Vagina (tissue), 2 donors: ENCODE results near the gene SEPHS1. TPM values are rescaled to one million over a fixed set of nuclear protein-coding genes. Genes with fewer than 3 reads are reported as not detected.

Experiments used
- DNase-seq, 2 donors: peaks; one replicate each; pipeline ENCODE4 v3.0.0-alpha.2; 2017; ENCODE audit errors: extremely low spot score in 2 of 2
- H3K27ac ChIP-seq: fragments of 200-600 bp; sonication (generic); one replicate; pipeline ENCODE4 v1.5.1; 2019
- H3K27me3 ChIP-seq: fragments of 200-600 bp; sonication (generic); one replicate; pipeline ENCODE4 v1.5.1; 2019
- H3K36me3 ChIP-seq, 2 donors: fragments of 200-600 bp; sonication (generic); one replicate each; pipeline ENCODE4 v1.5.1; 2017 to 2019
- H3K4me1 ChIP-seq: fragments of 200-600 bp; sonication (generic); one replicate; pipeline ENCODE4 v1.5.1; 2019
- H3K4me3 ChIP-seq, 2 donors: fragments of 200-600 bp; sonication (generic); 1 replicate in 1 of 2; 2 replicates in 1 of 2; pipeline ENCODE4 v1.5.1; 2016 to 2019
- H3K9me3 ChIP-seq: fragments of 200-600 bp; sonication (generic); one replicate; pipeline ENCODE4 v1.5.1; 2019
- POLR2A ChIP-seq, 2 donors: fragments of 450-650 bp; IDR thresholded peaks; one replicate each; pipeline ENCODE4 v1.6.1; 2017; ENCODE audit warnings: antibody characterized with exemption in 2 of 2, mild to moderate bottlenecking in 2 of 2, moderate library complexity in 2 of 2
- POLR2AphosphoS5 ChIP-seq, 2 donors: sonication (generic); formaldehyde crosslinking; IDR thresholded peaks; one replicate each; pipeline ENCODE4 v1.9.0; 2017; ENCODE audit warnings: antibody characterized with exemption in 2 of 2, mild to moderate bottlenecking in 2 of 2, low read depth in 1 of 2; ENCODE audit not compliant: insufficient read depth in 1 of 2
- intact Hi-C: fragments of 100-400 bp; cut with DNase I; formaldehyde crosslinking; loops from one replicate; pipeline ENCODE4 v1.15.1; 2023
- total RNA-seq: library from RNA; depleted of rRNA; stranded (reverse); fragments of >200 nt; gene quantifications from one replicate; pipeline ENCODE4 v1.2.3, GENCODE V29; 2016
- TF ChIP-seq, protein P1 (sequence below), 3 experiments: fragments of 450-650 bp in 2 of 3; fragments of 200-600 bp in 1 of 3; sonication (generic) in 1 of 3; IDR thresholded peaks; one replicate each; pipeline ENCODE4 v1.5.1; 2017 to 2019; ENCODE audit warnings: antibody characterized with exemption in 3 of 3, mild to moderate bottlenecking in 2 of 3, moderate library complexity in 2 of 3

Gene SEPHS1
- total RNA-seq, 1 donor from 2014 or later, result 26.8 TPM

DNA sequence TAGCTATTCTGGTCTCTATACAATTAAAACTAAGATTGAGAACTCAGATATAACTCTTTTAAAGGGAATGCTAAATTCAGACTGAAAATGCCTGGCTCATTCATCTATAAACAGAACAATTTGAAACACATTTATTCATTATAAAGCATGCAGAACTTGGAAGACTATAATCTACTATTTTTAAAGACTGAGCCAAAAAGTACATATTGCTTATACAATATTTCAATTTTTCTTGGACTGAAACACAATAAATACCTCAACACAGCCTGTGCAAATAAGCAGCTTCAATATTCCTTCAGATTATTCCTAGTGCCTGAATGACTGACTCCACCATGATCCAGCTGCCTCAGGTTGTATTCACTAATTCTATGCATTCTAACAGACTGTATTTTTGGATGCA, 32.7 kb downstream of the SEPHS1 start:
- no peak for TF ChIP-seq POLR2A (IDR thresholded peaks at IDR 0.05)
- TF ChIP-seq POLR2AphosphoS5 (IDR thresholded peaks at IDR 0.05; ENCODE audit: insufficient read depth in 1 of 2, low read depth in 1 of 2), result no peak
- TF ChIP-seq, protein P1, sequence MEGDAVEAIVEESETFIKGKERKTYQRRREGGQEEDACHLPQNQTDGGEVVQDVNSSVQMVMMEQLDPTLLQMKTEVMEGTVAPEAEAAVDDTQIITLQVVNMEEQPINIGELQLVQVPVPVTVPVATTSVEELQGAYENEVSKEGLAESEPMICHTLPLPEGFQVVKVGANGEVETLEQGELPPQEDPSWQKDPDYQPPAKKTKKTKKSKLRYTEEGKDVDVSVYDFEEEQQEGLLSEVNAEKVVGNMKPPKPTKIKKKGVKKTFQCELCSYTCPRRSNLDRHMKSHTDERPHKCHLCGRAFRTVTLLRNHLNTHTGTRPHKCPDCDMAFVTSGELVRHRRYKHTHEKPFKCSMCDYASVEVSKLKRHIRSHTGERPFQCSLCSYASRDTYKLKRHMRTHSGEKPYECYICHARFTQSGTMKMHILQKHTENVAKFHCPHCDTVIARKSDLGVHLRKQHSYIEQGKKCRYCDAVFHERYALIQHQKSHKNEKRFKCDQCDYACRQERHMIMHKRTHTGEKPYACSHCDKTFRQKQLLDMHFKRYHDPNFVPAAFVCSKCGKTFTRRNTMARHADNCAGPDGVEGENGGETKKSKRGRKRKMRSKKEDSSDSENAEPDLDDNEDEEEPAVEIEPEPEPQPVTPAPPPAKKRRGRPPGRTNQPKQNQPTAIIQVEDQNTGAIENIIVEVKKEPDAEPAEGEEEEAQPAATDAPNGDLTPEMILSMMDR (IDR thresholded peaks at IDR 0.05), result no peak
- H3K9me3 ChIP-seq, result no peaks in the 10 kb centered on the region
- H3K4me3 ChIP-seq, result no peak overlapping the region
- intact Hi-C loops, result no loop called here
- no peak for DNase-seq
- H3K4me1 ChIP-seq, result no peaks in the 10 kb centered on the region
- no peaks in the 10 kb centered on the region for H3K27me3 ChIP-seq
- H3K27ac ChIP-seq, result no peak overlapping the region
- peaks cover 0 to 17% of the 10 kb centered on the region in 2 donors for H3K36me3 ChIP-seq

DNA sequence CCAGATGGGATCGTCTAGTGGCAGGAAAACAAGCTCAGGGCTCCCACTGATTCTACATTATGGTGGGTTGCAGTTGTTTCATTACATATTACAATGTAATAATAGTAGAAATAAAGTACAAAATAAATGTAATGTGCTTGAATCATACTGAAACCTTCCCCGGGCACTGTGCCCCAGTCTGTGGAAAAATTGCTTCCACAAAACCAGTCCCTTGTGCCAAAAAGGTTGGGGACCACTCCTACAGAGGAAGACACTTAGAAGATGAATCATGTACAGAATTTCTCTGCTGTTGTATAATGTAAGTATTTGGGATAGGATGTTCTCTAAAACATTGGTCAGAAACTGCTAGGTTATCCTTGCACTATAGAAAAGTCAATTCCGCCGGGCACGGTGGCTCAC, 36.9 kb downstream of the SEPHS1 start:
- Histone ChIP-seq H3K9me3 (no peaks in the 10 kb centered on the region), H3K27me3 (no peaks in the 10 kb centered on the region), H3K36me3 (no peaks in the 10 kb centered on the region), H3K27ac (no peak overlapping the region), H3K4me3 (no peak overlapping the region), H3K4me1 (no peaks in the 10 kb centered on the region)
- TF ChIP-seq, protein P1 (IDR thresholded peaks at IDR 0.05), result no peak
- no peak for TF ChIP-seq POLR2A (IDR thresholded peaks at IDR 0.05)
- no peak for TF ChIP-seq POLR2AphosphoS5 (IDR thresholded peaks at IDR 0.05; ENCODE audit: insufficient read depth in 1 of 2, low read depth in 1 of 2)
- intact Hi-C loops, result no loop called here
- DNase-seq, result no peak

DNA sequence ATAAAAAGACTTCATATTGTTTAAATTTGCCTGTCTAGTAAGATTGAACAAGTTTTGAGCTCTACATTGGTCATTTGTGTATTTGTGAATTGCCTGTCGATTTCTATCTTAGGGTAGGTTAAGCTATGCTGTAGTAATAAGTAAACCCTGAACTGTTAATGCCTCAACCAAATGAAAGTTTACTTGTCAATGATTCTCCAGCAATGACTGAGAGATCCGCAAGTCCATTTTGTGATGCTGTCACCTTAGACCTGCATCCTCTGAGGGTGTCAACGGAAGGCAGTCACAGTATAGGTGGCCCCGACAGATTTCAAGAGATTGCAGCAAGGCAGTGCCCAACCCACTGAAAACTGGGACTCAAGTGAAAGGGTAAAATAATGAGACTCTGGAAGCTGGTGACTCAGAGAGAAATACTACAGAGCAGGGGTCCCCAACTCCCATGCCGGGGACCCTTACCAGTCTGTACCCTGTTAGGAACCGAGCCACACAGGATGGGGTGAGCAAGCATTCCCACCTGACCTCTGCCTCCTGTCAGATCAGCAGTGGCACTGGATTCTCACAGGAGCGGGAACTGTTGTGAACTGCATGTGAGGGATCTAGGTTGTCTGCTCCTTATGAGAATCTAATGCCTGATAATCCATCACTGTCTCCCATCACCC, 37.4 kb downstream of the SEPHS1 start:
- no peaks in the 10 kb centered on the region for H3K36me3 ChIP-seq
- H3K27ac ChIP-seq, result no peak overlapping the region
- H3K4me1 ChIP-seq, result no peaks in the 10 kb centered on the region
- H3K27me3 ChIP-seq, result no peaks in the 10 kb centered on the region
- DNase-seq, result no peak
- TF ChIP-seq, protein P1 (IDR thresholded peaks at IDR 0.05), result no peak
- no peak for TF ChIP-seq POLR2AphosphoS5 (IDR thresholded peaks at IDR 0.05; ENCODE audit: insufficient read depth in 1 of 2, low read depth in 1 of 2)
- no peak for TF ChIP-seq POLR2A (IDR thresholded peaks at IDR 0.05)
- intact Hi-C loops, result no loop called here
- no peaks in the 10 kb centered on the region for H3K9me3 ChIP-seq
- no peak overlapping the region for H3K4me3 ChIP-seq

DNA sequence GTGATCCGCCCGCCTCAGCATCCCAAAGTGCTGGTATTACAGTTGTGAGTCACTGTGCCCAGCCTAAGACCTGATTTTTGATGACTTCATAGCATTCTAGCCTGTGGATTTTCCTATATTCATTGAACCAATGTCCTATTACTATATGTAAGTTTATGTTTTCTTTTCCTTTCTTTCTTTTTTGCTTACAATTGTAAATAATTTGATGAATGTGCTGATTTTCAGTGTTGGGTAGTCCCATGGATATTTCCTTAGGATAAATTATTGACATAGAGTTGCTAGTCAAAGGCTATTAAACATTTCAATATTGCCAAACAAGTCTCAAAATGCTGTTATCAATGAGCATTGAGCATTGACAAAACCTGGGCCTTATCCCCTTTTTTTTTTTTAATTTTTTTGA, 38.3 kb downstream of the SEPHS1 start:
- Histone ChIP-seq H3K27ac (no peak overlapping the region), H3K9me3 (no peaks in the 10 kb centered on the region), H3K4me1 (no peaks in the 10 kb centered on the region), H3K36me3 (no peaks in the 10 kb centered on the region), H3K4me3 (no peak overlapping the region), H3K27me3 (no peaks in the 10 kb centered on the region)
- intact Hi-C loops, result no loop called here
- no peak for DNase-seq
- TF ChIP-seq POLR2AphosphoS5 (IDR thresholded peaks at IDR 0.05; ENCODE audit: insufficient read depth in 1 of 2, low read depth in 1 of 2) (no peak), POLR2A (IDR thresholded peaks at IDR 0.05) (no peak)
- TF ChIP-seq, protein P1 (IDR thresholded peaks at IDR 0.05), result no peak

DNA sequence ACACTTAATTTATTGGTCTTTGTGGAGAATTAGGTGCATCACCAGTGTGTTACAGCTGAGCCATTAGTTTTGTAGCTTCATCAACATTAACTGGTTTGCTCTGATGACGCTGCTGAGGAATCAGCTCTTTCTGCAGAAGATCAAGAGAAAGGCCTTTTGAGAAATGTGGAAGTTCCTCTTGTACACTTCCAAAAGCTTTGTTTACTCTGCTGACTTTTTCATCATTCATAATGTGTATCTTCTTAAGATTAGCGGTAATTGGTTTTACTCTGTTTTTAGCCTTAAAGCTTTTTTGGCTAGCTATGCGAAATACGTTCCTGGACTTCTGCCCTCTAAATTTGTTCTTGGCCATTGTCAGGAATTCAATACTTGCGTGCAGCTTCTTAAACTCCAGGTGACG, 40.0 kb downstream of the SEPHS1 start:
- H3K36me3 ChIP-seq, result no peaks in the 10 kb centered on the region
- TF ChIP-seq, protein P1 (IDR thresholded peaks at IDR 0.05), result no peak
- TF ChIP-seq POLR2AphosphoS5 (IDR thresholded peaks at IDR 0.05; ENCODE audit: insufficient read depth in 1 of 2, low read depth in 1 of 2) (no peak), POLR2A (IDR thresholded peaks at IDR 0.05) (no peak)
- no peaks in the 10 kb centered on the region for H3K27me3 ChIP-seq
- no peaks in the 10 kb centered on the region for H3K9me3 ChIP-seq
- H3K27ac ChIP-seq, result no peak overlapping the region
- H3K4me3 ChIP-seq, result no peak overlapping the region
- H3K4me1 ChIP-seq, result no peaks in the 10 kb centered on the region
- no peak for DNase-seq
- intact Hi-C loops, result no loop called here
